G401 (cell line): ENCODE measurements around the gene VPS51. TPM values are rescaled to one million over a fixed set of nuclear protein-coding genes. Genes with fewer than 3 reads are reported as not detected.
A peak's percentile ranks its signal among the peaks of the same experiment; 100 is the strongest.

ENCODE experiments used
- DNase-seq: peaks from one replicate; pipeline ENCODE4 v3.0.0-alpha.2; 2015; ENCODE audit warnings: low spot score
- in situ Hi-C: cut with HindIII; loops from 2 replicates; pipeline ENCODE4 v1.10.0; 2016; ENCODE audit warnings: low sequenced_read_pairs, mixed read lengths
- total RNA-seq: library from RNA; depleted of rRNA; stranded (reverse); fragments of >200 nt; shearing (Covaris generic); gene quantifications from 2 replicates; pipeline ENCODE4 v1.2.3, GENCODE V29; 2014

VPS51 gene
- total RNA-seq, 1 experiment from 2014 or later: 212 TPM

GRCh38 chr11:65102142-65103095, 6.4 kb downstream of the VPS51 start:
- in situ Hi-C loops: no loop called here
- no peak for DNase-seq

- in situ Hi-C loops: no loop called here
- no peak for DNase-seq
These were observed 7.5 kb downstream of the VPS51 start for GRCh38 chr11:65103476-65103875.

- DNase-seq: no peak
- in situ Hi-C loops: no loop called here
These were observed 8.6 kb downstream of the VPS51 start for GRCh38 chr11:65104628-65105027.

- DNase-seq: no peak
- in situ Hi-C loops: no loop called here
These were observed 11.1 kb downstream of the VPS51 start for GRCh38 chr11:65107078-65107477.

- no peak for DNase-seq
These were observed 11.9 kb downstream of the VPS51 start for GRCh38 chr11:65107751-65108468.

GRCh38 chr11:65108469-65109123, 12.6 kb downstream of the VPS51 start:
- no peak for DNase-seq
- in situ Hi-C loops: no loop called here

More at GRCh38 chr11:65107751-65108468, 11.9 kb downstream of the VPS51 start:
- in situ Hi-C loops: no loop called here

- in situ Hi-C loops: no loop called here
- DNase-seq: no peak
These were observed 13.5 kb downstream of the VPS51 start for GRCh38 chr11:65109231-65110198.

GRCh38 chr11:65110354-65110861, 14.4 kb downstream of the VPS51 start:
- in situ Hi-C loops: no loop called here
- peak; percentile 87 for DNase-seq

GRCh38 chr11:65111159-65111743, 15.2 kb downstream of the VPS51 start:
- in situ Hi-C loops: no loop called here

GRCh38 chr11:65111744-65112545, 15.9 kb downstream of the VPS51 start, which contains the start of gene TM7SF2:
Gene TM7SF2, plus strand, starts transcription at chr11:65111872. Its CDS starts 144 bp downstream, at chr11:65112016.
- in situ Hi-C loops: no loop called here
- peak; percentile 99 for DNase-seq

More at GRCh38 chr11:65111159-65111743, 15.2 kb downstream of the VPS51 start:
- DNase-seq: no peak

- peak; percentile 49 for DNase-seq
- in situ Hi-C loops: no loop called here
These were observed 16.7 kb downstream of the VPS51 start for GRCh38 chr11:65112546-65113360.

- in situ Hi-C loops: no loop called here
- no peak for DNase-seq
These were observed 17.3 kb downstream of the VPS51 start for GRCh38 chr11:65113361-65113756.

- no peak for DNase-seq
- in situ Hi-C loops: no loop called here
These were observed 17.8 kb downstream of the VPS51 start for GRCh38 chr11:65113839-65114238.

GRCh38 chr11:65114538-65115171, 18.6 kb downstream of the VPS51 start:
- DNase-seq: no peak
- in situ Hi-C loops: no loop called here

- in situ Hi-C loops: no loop called here
- no peak for DNase-seq
These were observed 19.5 kb downstream of the VPS51 start for GRCh38 chr11:65115361-65116082.
